HG02981 (cell line): ENCODE data around the gene KMT2C.
"Not testable (repeated sequence)": the region's sequence is repeated elsewhere in the genome, so short reads cannot be mapped to it uniquely, and the experiment has no call there.

Source experiments
- ATAC-seq: cut with Tn5 transposase; IDR thresholded peaks from one replicate; pipeline ENCODE4 v1.9.1; 2021; ENCODE audit warnings: mild to moderate bottlenecking, moderate library complexity; ENCODE audit not compliant: unreplicated experiment

KMT2C gene

DNA sequence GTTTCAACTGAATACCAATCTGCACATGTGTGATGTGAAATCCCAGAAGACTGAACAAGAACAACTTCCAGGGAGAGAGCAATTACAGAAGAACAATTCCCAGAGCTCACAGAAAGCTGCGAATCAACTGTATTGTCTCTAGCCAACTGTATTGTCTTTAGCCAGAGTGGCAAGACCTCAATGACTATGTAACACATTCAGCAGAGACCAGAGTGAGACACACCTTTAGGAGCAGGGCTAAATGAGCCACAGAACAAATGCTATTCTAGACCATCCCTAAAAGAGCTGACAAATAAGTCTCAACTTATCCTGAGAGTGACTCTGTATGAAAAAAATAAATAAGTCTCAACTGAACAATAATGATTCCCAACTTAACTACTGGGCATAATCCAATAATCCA lies 72.0 kb downstream of the KMT2C start:
- no peak for ATAC-seq

DNA sequence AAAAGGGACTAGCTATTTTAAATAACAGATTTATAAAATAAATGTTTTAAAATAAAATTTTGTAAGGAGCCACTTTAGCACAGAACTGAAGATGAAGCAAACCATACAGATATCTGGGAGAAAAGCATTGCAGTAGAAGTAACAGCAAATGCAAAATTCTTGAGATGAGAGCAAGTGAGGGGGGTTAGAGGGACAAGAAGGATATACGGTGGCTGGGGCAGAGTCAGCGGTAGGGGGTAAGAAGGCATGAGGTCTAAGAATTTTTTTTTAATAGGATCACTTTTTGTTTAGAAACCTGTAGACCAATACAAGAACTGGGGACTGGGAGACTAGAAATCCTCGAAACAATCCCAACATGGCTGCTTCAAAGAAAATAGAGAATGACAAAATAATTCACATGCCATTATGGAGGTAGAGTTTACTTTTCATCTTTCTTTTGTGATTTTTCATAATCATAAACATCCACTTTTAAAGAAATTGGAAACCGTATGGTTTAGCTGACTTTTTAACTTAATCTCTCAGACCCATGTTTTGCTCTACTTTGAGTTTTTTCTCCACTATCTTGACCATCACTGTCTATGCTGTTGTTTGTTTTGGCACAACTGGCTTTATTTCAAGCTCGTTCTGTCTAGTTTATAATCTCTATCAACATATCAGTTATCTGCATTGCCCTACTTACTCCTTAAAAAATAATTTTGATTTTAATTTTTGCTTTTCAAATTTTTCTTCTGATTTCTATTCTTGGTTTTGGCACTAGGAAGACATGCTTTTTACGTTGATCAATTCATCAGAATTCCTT lies 73.5 kb downstream of the KMT2C start:
- ATAC-seq: no peak

GRCh38 chr7:152355474-152356057 lies 80.2 kb downstream of the KMT2C start:
- ATAC-seq: no peak

DNA sequence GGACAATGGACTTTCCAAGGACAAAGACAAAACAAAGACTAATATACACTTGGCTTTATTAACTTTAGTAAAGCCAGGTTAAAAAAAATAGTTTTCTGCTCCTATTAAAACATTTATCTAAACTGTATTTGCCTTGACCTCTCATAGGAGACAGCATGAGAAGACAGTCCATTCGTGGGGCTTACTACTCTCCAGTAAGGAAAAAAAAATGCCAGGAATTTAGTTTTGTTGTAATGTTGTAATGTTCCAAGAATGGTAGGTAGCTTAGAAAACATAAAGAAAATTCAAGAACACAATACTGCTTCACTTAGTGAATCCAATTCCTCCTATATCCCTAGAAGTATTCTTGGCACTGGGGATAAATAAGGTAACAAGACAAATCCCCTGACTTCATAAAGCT lies 81.7 kb downstream of the KMT2C start:
- no peak for ATAC-seq

- not testable (repeated sequence) for ATAC-seq
Observed at GRCh38 chr7:152353281-152353680, 82.5 kb downstream of the KMT2C start.

GRCh38 chr7:152351747-152352146 lies 84.1 kb downstream of the KMT2C start:
- not testable (repeated sequence) for ATAC-seq

DNA sequence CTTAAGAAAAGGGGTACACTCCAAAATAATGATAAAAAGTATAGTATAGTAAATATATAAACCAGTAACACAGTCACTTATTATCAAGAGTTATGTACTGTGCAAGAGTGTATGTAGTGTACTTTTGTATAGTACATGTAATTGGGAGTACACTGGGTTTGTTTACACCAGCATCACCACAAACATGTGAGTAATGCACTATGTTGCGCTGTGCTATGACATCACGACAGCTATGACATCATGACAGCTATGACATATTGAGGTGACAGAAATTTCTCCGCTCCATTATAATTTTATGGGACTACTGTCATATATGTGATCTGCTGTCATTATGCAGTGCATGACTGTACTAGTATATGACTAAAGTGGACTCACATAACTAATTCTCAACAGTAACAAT lies 84.6 kb downstream of the KMT2C start:
- no peak for ATAC-seq

DNA sequence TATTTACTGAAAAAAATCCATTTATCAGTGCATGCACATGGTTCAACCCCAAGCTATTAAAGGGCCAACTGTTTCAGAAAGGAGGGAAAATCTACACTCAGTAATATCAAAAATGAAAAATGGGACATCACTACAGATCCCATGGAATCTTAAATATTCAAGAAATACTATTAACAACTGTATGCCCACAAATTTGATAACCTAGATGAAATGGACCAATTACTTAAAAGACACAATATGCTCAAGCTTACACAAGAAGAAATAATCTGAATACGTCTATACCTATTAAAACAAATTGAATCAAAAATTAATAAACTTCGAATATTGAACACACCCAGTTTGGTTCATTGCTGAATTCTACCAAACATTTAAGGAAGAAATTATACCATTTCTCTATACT lies 87.9 kb downstream of the KMT2C start:
- no peak for ATAC-seq

DNA sequence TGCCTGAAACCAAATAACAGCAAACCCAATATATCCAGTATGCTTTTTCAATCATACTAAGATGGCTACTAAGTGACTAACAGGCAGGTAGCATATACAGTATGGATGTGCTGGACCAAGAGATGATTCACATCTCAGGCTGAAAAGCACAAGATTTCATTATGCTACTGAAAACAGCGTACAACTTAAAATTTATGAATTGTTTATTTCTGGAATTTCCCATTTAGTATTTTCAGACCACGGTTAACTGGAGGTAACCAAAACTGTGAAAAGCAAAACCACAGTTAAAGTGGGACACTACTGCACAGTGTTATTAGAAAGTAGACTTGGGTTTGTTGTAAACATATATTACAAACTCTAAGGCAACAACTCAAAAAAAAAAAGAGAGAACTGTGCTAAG lies 91.5 kb downstream of the KMT2C start:
- no peak for ATAC-seq

- no peak for ATAC-seq
Observed at GRCh38 chr7:152342796-152343195, 93.0 kb downstream of the KMT2C start.

GRCh38 chr7:152341914-152342236 lies 93.9 kb downstream of the KMT2C start:
- ATAC-seq: no peak

DNA sequence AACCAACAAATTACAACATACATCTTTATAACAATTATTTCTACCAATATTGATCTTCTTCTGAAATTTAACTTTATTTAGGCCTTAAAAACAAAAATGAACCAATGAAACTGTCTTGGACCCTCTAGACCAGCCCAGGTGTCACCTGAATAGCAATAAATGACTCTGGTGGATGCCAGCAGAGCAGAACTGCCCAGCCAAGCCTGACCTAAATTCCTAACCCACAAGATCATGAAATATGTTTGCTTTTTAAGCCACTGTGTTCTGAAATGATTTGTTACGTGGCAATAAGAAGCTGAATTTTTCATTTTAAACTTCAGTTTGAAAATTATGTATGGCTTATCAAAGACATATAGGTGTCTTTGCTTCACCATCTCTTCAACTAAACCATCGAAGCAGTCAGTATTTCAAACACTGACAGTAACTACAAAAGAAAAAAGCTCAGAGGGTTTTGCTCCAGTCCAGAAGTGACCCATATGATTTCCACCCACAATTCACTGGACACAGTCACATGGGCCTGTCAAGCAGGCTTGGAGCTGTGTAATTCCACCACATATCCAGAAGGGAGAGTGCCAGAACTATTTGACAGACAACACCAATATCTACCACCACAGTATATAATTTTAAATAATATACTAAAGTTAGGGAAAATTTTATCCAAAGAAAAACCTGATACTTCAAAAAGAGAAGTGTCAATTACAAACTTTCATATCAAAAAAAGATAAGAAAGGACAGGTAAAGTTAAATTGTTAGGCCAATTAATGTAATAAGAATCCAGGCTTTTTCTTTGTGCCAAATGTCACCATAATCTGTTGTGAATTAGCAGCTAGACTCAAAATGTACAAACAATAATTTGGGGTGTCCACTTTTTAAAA lies 94.5 kb downstream of the KMT2C start:
- ATAC-seq: peak; percentile 61

DNA sequence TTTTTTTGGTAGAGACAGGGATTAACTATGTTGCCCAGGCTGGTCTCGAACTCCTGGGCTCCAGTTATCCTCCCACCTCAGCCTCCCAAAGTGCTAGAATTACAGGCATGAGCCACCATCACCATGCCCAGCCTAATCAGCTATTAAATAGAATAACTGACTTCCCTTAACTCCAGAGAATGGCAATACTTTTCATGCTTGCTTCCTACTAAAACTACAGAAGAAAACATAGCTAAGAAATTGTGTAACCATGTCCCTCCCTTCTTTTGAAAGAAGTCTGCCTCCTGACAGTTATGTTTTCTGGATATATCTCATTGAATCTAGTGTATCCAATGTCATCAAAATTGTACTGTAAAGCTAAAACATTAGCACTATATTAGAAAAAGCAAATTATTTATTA lies 95.6 kb downstream of the KMT2C start:
- ATAC-seq: no peak

DNA sequence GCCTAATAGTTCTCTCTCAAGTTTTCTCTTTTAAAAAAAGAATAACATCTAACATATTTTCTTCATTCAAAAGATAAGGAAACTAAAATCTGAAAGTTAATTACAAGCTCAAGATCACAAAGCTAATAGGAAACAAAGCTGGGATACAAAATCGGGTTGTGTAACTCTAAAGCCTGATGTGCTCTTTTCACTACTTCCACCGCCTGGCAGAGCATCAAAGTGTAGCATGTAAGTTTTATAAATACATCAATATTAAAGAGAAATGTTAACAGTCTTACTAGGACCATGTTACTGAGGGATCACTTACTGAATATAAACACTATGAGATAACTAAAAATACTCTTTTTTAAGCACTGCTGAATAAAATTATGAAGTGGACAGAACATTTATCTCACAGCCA lies 97.2 kb downstream of the KMT2C start:
- no peak for ATAC-seq

DNA sequence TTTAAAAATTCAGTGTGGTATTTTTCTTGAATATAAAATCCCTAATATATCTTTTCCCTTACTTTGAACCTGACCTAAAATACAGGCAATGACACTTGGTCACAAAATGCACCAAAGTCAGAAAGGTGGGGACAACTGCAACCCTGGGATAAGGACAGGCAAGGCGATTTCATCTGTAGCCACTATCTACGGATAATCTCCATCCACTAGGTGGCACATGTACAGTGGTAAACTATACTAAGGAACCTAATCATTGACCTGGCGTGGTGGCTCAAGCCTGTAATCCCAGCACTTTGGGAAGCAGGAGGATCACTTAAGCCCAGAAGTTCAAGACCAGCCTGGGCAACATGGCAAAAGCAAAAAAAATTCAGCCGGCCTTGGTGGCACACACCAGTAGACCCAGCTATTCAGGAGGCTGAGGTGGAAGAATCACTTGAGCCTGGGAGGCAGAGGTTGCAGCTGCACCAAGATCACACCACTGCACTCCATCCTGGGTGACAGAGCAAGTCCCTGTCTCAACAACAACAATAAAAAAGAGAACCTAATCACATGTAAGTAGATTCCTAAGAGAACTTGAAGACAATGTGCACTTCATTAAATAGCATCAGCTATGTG lies 98.9 kb downstream of the KMT2C start:
- ATAC-seq: peak; percentile 49

DNA sequence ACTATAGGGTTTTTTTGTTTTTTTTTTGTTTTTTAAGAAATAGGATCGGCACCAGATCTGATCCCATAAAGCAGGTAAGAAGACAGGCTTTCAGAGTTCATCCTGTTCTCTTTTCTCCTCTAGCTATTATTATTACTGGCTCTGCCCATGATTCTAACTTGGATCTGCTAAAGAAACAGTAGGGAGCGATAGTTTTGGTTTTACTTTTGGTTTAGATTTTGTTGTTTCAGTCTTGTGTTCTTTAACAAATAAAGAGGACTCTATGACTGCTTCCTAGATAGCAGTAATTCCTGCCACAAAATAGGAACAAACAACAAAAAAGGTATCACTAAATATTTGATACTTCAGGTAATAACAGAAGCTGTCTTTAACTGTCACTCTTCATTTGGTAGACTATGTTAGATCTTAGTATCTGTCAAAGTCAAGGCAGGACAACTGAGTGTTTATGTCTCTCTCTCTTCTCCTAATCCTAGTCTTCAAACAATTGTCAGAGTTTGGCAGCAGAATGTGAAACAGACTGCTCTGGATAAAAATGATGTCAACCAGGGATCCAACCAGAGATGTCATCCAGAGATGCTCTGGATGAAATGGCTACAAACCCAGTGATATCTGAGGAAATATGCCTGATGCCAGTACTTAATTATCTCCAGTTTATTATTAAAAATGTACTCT lies 99.8 kb downstream of the KMT2C start:
- ATAC-seq: peak; percentile 47

DNA sequence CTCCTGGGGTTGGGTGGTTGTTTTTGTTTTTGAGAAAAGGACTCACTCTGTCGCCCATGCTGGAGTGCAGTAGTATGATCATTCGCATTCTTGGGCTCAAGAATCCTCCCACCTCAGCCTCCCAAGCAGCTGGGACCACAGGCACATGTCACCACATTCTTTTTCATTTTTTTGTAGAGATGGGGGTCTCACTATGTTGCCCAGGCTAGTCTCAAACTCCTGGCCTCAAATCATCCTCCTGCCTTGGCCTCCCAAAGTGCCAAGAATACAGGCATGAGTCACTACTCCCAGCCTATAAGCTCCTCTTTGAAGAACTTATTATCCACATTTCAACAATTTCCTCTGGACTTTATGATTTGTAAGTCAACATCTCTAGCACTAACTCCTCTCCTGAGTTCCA lies 102.7 kb downstream of the KMT2C start:
- ATAC-seq: no peak

DNA sequence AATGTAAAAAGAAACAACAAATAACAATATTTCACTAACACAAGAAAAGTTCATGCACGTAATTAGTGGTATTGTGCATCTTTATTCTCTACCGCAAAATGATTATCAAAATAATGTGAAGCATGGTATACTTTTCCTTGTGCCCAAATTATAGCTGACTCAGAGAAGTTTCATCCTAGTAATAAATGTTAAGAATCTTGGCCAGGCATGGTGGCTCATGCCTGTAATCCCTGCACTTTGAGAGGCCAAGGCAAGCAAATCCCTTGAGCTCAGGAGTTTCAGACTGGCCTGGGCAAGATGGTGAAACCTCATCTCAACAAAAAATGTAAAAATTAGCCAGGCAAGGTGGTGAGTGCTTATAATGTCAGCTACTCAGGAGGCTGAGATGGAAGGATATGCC lies 105.0 kb downstream of the KMT2C start:
- ATAC-seq: no peak

GRCh38 chr7:152329469-152329868 lies 106.3 kb downstream of the KMT2C start:
- ATAC-seq: no peak

DNA sequence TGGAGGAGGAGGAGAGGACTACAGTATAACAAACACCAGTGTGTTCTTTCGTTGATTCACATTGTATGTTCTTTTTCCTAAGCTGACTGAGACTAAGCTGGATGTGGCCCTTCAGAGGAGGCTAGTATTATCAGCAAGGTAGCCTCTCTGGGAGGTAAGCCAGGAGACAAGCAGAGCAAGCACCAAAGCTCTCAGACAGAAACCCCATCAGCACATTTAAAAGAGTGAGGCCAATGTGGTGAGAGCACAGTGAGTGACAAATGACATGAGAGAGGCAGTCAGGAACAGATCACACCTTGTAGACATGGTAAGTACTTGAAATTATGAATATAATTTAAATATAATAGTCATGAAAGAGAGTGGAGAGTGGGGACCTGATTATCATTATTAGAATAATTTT lies 107.6 kb downstream of the KMT2C start:
- ATAC-seq: no peak

DNA sequence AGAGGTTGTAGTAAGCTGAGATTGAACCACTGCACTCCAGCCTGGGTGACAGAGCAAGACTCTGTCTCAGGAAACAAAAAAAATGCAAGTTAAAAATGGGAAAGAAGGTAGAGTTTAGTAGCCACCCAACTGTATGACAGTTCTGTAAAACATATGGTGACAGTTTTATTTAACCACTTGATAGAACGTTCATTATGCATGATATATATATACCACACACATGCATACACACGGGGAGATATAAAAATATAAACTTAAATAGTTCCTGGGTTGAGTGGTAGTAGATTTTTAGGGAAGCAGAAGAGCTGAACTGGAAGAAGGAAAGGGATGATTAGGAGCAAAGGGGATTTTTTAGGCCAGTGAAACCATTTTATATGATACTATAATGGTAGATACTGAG lies 120.0 kb downstream of the KMT2C start:
- ATAC-seq: no peak
